Tibial artery (tissue), 4 donors: ENCODE data around the gene SMOC2.
A peak's percentile ranks its signal among the peaks of the same experiment; 100 is the strongest.
"Not testable (repeated sequence)": the region's sequence is repeated elsewhere in the genome, so short reads cannot be mapped to it uniquely, and the experiment has no call there.

ENCODE experiments used
- DNase-seq, 2 donors: peaks; one replicate each; pipeline ENCODE4 v3.0.0-alpha.2; 2019
- H3K27ac ChIP-seq, 2 donors: fragments of 200-600 bp; sonication (generic) in 1 of 2; 1 replicate in 1 of 2; 2 replicates in 1 of 2; pipeline ENCODE4 v1.5.1; 2018 to 2019; ENCODE audit warnings: mild to moderate bottlenecking in 1 of 2
- H3K27me3 ChIP-seq, 2 donors: fragments of 200-600 bp; sonication (generic) in 1 of 2; one replicate each; pipeline versions ENCODE4 v1.5.1 to v1.6.0; 2016 to 2019
- H3K36me3 ChIP-seq, 3 donors: fragments of 200-600 bp; sonication (generic) in 2 of 3; one replicate each; pipeline ENCODE4 v1.5.1; 2016 to 2019; ENCODE audit warnings: mild to moderate bottlenecking in 2 of 3
- H3K4me1 ChIP-seq, 4 donors: fragments of 200-600 bp; sonication (generic) in 2 of 4; 1 replicate in 3 of 4; 2 replicates in 1 of 4; pipeline ENCODE4 v1.5.1; 2016 to 2019
- H3K4me3 ChIP-seq, 2 donors: fragments of 200-600 bp; sonication (generic) in 1 of 2; 1 replicate in 1 of 2; 2 replicates in 1 of 2; pipeline ENCODE4 v1.5.1; 2018 to 2019; ENCODE audit warnings: mild to moderate bottlenecking in 2 of 2
- H3K9me3 ChIP-seq, 3 donors: fragments of 200-600 bp; sonication (generic) in 1 of 3; one replicate each; pipeline ENCODE4 v1.5.1; 2016 to 2019
- intact Hi-C: fragments of 100-400 bp; cut with DNase I; formaldehyde crosslinking; loops from one replicate; pipeline ENCODE4 v1.15.0; 2023; ENCODE audit warnings: low total_unique reads
- TF ChIP-seq, protein P1 (sequence below), 2 experiments: fragments of 200-600 bp in 1 of 2; fragments of 450-650 bp in 1 of 2; IDR thresholded peaks; one replicate each; pipeline ENCODE4 v1.5.1; 2017 to 2019; ENCODE audit warnings: antibody characterized with exemption in 2 of 2, mild to moderate bottlenecking in 1 of 2, moderate library complexity in 1 of 2

The SMOC2 gene

DNA sequence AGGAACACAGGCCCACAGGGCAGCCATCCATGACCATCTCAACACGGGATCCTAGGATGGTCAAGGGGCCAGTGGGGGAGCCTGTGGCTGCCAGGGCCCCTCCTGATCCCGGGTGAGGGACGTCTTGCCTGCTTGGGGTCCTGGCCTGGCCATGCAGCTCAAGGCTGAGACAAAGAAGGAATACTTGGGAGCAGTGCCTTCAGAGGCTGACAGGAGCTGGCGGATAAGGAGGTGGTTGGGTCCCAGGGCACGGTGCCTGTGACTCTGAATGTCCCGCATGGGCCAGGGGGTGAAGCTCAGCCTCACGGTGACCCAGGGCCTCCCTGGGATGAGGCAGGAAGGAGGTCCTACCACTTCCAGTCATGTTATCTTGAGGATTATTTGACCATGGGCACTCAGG lies 95.2 kb downstream of the SMOC2 start:
- H3K36me3 ChIP-seq = no peaks in the 10 kb centered on the region
- H3K9me3 ChIP-seq = no peaks in the 10 kb centered on the region
- H3K27me3 ChIP-seq = no peaks in the 10 kb centered on the region
- H3K27ac ChIP-seq = peak overlapping the region; percentile 66
- no peak for DNase-seq
- TF ChIP-seq, protein P1, sequence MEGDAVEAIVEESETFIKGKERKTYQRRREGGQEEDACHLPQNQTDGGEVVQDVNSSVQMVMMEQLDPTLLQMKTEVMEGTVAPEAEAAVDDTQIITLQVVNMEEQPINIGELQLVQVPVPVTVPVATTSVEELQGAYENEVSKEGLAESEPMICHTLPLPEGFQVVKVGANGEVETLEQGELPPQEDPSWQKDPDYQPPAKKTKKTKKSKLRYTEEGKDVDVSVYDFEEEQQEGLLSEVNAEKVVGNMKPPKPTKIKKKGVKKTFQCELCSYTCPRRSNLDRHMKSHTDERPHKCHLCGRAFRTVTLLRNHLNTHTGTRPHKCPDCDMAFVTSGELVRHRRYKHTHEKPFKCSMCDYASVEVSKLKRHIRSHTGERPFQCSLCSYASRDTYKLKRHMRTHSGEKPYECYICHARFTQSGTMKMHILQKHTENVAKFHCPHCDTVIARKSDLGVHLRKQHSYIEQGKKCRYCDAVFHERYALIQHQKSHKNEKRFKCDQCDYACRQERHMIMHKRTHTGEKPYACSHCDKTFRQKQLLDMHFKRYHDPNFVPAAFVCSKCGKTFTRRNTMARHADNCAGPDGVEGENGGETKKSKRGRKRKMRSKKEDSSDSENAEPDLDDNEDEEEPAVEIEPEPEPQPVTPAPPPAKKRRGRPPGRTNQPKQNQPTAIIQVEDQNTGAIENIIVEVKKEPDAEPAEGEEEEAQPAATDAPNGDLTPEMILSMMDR (IDR thresholded peaks at IDR 0.05) = no peak
- no peak overlapping the region for H3K4me3 ChIP-seq
- intact Hi-C loops = loop anchor here (5.0 kb wide), 1 partner anchor 94 kb away; the partner anchor contains the start of gene SMOC2
- H3K4me1 ChIP-seq = peaks cover 0 to 66% (median 42%) of the 10 kb centered on the region in 4 donors

DNA sequence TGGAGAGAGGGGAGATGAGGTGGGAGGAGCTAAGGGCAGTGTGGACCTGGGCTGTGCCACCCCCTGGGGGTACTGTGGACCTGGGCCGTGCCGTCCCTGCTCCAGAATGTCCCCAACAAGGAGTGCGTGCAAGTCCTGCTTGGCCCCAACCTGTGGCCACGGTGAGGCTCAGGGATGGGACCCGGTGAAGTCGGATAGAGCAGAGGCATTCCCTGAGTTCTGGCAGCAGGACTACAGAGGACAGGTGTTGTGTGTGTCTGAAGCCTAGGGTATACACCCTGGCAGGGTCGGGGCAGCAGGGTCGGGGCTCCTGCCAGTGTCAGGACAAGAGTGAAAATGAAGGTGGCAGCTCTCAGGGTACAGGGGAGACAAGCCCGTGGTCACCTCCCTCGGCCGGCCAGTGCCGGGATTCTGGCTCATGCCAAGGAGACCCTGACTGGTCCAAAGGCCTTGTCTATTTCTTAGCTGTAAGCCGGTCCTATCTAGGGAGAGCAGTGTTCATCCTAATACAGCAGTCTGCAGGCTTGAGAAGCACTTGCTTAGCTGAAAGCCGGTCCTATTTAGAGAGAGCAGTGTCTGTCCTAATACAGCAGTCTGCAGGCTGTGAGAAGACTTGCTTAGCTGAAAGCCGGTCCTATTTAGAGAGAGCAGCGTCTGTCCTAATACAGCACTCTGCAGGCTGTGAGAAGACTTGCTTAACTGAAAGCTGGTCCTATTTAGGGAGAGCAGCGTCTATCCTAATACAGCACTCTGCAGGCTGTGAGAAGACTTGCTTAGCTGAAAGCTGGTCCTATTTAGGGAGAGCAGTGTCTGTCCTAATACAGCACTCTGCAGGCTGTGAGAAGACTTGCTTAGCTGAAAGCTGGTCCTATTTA lies 95.9 kb downstream of the SMOC2 start:
- H3K36me3 ChIP-seq = no peaks in the 10 kb centered on the region
- H3K4me1 ChIP-seq = peaks cover 0 to 74% (median 48%) of the 10 kb centered on the region in 4 donors
- no peak overlapping the region for H3K4me3 ChIP-seq
- TF ChIP-seq, protein P1 (IDR thresholded peaks at IDR 0.05) = peak in 1 of 2 experiments; percentile 23
- no peaks in the 10 kb centered on the region for H3K27me3 ChIP-seq
- peak overlapping the region; percentile 66 for H3K27ac ChIP-seq
- intact Hi-C loops = loop anchor here (5.0 kb wide), 1 partner anchor 95 kb away; the partner anchor contains the start of gene SMOC2
- H3K9me3 ChIP-seq = no peaks in the 10 kb centered on the region
- DNase-seq = no peak

DNA sequence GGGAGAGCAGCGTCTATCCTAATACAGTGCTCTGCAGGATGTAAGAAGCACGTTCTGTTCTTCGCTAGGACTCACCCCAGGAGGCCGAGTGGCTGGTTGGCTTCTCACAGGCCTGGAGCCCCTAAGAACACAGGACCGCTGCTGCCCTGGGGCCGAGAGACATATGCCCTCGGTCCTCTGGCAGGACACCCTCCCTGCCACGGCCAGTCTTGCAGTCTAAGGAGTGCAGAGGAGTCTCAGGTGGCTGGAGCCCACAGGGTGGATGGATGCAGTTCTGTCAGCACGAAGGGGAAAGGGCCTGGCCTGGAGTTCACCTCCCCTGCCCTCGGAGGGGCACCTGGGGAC lies 96.5 kb downstream of the SMOC2 start:
- TF ChIP-seq, protein P1 (IDR thresholded peaks at IDR 0.05) = no peak
- intact Hi-C loops = loop anchor here (5.0 kb wide), 1 partner anchor 95 kb away; the partner anchor contains the start of gene SMOC2
- Histone ChIP-seq H3K4me1 (peaks cover 0 to 79% (median 53%) of the 10 kb centered on the region in 4 donors), H3K9me3 (no peaks in the 10 kb centered on the region), H3K36me3 (no peaks in the 10 kb centered on the region), H3K27ac (peak overlapping the region; percentile 66), H3K27me3 (no peaks in the 10 kb centered on the region), H3K4me3 (no peak overlapping the region)
- DNase-seq = no peak

DNA sequence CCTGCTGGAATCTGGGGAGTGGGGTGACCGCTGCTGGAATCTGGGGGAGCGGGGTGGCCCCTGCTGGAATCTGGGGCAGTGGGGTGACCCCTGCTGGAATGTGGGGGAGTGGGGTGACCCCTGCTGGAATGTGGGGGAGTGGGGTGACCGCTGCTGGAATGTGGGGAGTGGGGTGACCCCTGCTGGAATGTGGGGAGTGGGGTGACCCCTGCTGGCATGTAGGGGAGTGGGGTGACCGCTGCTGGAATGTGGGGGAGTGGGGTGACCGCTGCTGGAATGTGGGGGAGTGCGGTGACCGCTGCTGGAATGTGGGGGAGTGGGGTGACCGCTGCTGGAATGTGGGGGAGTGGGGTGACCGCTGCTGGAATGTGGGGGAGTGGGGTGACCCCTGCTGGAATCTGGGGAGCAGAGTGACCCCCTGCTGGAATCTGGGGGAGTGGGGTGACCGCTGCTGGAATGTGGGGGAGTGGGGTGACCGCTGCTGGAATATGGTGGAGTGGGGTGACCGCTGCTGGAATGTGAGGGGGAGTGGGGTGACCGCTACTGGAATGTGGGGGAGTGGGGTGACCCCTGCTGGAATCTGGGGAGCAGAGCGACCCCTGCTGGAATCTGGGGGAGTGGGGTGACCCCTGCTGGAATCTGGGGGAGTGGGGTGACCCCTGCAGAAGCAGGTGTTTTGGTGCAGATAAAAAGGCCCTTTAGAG lies 97.4 kb downstream of the SMOC2 start:
- not testable (repeated sequence) for H3K36me3 ChIP-seq, H3K27me3 ChIP-seq, H3K9me3 ChIP-seq, H3K4me3 ChIP-seq, DNase-seq
- Histone ChIP-seq H3K4me1 (peaks cover 0 to 77% (median 48%) of the 10 kb centered on the region in 4 donors), H3K27ac (peak overlapping the region; percentile 66)
- intact Hi-C loops = loop anchor here (5.0 kb wide), 1 partner anchor 96 kb away; the partner anchor contains the start of gene SMOC2

DNA sequence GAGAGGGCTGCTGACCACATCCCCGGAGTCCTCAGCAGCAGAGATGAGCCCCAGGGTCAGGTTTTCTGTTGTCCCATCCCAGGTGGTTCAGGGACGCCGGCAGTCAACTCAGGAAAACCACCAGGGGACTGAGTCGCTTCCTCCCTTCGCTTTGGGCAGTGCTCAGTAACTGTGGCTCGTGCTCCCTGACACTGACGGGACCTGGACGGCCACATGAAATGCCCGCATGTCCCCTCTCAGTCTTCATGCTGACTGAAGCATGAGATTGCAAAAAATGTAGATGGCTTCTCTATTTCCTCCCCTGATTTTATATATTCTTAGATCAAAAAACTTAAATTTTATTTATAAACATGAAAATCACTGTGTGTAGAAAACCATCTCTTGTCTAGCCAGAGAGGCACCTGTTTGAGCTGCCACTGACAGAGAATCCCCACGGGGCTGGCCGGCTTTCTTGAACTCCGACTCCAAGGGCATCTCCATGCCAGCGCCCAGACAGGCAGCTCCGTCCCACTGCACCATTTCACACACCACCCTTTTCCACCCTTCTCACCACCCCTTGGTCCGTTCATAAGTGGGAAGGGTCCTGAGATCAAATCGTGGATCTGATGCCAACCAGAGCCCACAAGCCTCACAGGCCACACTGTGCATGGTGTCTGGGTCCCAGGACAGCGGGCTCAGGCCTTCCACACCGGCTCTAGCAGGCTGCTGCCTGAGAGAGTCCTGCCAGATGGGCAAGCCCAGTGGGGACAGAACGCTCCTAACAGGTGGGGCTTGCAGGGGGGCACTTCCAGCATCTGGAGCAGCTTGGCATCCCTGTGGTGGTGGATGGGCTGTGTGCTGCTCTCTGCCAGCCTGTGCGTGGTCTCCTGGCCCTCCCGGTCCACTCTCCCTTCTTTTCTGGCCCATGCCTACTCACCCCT lies 98.2 kb downstream of the SMOC2 start:
- TF ChIP-seq, protein P1 (IDR thresholded peaks at IDR 0.05) = no peak
- H3K27me3 ChIP-seq = no peaks in the 10 kb centered on the region
- no peaks in the 10 kb centered on the region for H3K9me3 ChIP-seq
- H3K4me3 ChIP-seq = no peak overlapping the region
- intact Hi-C loops = loop anchor here (5.0 kb wide), 1 partner anchor 97 kb away; the partner anchor contains the start of gene SMOC2
- H3K27ac ChIP-seq = peak overlapping the region; percentile 58 to 66
- H3K36me3 ChIP-seq = no peaks in the 10 kb centered on the region
- H3K4me1 ChIP-seq = peaks cover 0 to 71% (median 43%) of the 10 kb centered on the region in 4 donors
- no peak for DNase-seq
